Caco-2 (cell line): ENCODE measurements around the gene DPP4. TPM values are rescaled to one million over a fixed set of nuclear protein-coding genes. Genes with fewer than 3 reads are reported as not detected.

Experiments used
- BruUV-seq: library from RNA; stranded (reverse); fragments of 400-500 nt; replicated peaks from 2 replicates; lab custom pipeline; 2021; lab: Mats Ljungman, UMichigan
- CTCF ChIA-PET: fragments of 300-600 bp; sonication (Branson Sonifier 250); formaldehyde crosslinking; loops from one replicate; lab custom pipeline; 2022; ENCODE audit warnings: antibody characterized with exemption; lab: Charles Lee
- POLR2A ChIA-PET: fragments of 300-600 bp; sonication (Branson Sonifier 250); formaldehyde crosslinking; loops from one replicate; lab custom pipeline; 2022; ENCODE audit warnings: antibody characterized with exemption; lab: Charles Lee
- DNase-seq, 2 experiments: peaks; one replicate each; pipeline versions ENCODE4 v3.0.0 to v3.0.0-alpha.2; 2020 to 2022
- H3K27me3 ChIP-seq: replicated peaks from 2 replicates; pipeline ENCODE4 v1.6.0; 2011; ENCODE audit warnings: low read length; ENCODE audit not compliant: control insufficient read depth, insufficient read depth
- H3K36me3 ChIP-seq: 2 replicates; pipeline ENCODE4 v1.5.1; 2011; ENCODE audit warnings: low read length; ENCODE audit not compliant: control insufficient read depth, insufficient read depth
- H3K4me1 ChIP-seq: fragments of 250-450 bp; sonication (Bioruptor Pico); 2 replicates; pipeline ENCODE4 v1.5.1; 2020; ENCODE audit warnings: mild to moderate bottlenecking
- H3K4me3 ChIP-seq: 2 replicates; pipeline ENCODE4 v1.5.1; 2011; ENCODE audit warnings: low read depth, mild to moderate bottlenecking, control low read depth, low read length
- H3K9me3 ChIP-seq: fragments of 250-450 bp; sonication (Bioruptor Pico); 2 replicates; pipeline ENCODE4 v1.5.1; 2020; ENCODE audit warnings: mild to moderate bottlenecking, moderate library complexity
- H3K27ac Mint-ChIP-seq: one replicate; pipeline ENCODE4 v1.8.0; 2022; ENCODE audit warnings: mixed read lengths; ENCODE audit not compliant: unreplicated experiment
- H3K27me3 Mint-ChIP-seq: one replicate; pipeline ENCODE4 v1.8.0; 2022; ENCODE audit warnings: mixed read lengths; ENCODE audit not compliant: insufficient read depth, unreplicated experiment
- H3K36me3 Mint-ChIP-seq: one replicate; pipeline ENCODE4 v1.8.0; 2022; ENCODE audit warnings: mild to moderate bottlenecking, mixed read lengths; ENCODE audit not compliant: insufficient read depth, unreplicated experiment
- H3K4me1 Mint-ChIP-seq: one replicate; pipeline ENCODE4 v1.8.0; 2022; ENCODE audit warnings: low read depth, mixed read lengths; ENCODE audit not compliant: unreplicated experiment
- H3K4me3 Mint-ChIP-seq: one replicate; pipeline ENCODE4 v1.8.0; 2022; ENCODE audit warnings: mild to moderate bottlenecking, moderate library complexity, mixed read lengths; ENCODE audit not compliant: unreplicated experiment
- H3K9me3 Mint-ChIP-seq: one replicate; pipeline ENCODE4 v1.8.0; 2022; ENCODE audit warnings: mixed read lengths; ENCODE audit not compliant: unreplicated experiment
- CTCF ChIP-seq, 2 experiments: fragments of 200-600 bp in 1 of 2; IDR thresholded peaks; 1 replicate in 1 of 2; 2 replicates in 1 of 2; pipeline versions ENCODE4 v1.5.1 to v1.8.0; 2011 to 2022; ENCODE audit warnings: antibody characterized with exemption in 1 of 2, control low read depth in 1 of 2, inconsistent platforms in 1 of 2, low read depth in 1 of 2, low read length in 1 of 2, mild to moderate bottlenecking in 1 of 2, moderate library complexity in 1 of 2; ENCODE audit not compliant: insufficient read depth in 1 of 2, severe bottlenecking in 1 of 2, unreplicated experiment in 1 of 2
- intact Hi-C: fragments of 100-400 bp; cut with micrococcal nuclease; formaldehyde crosslinking; loops from one replicate; pipeline ENCODE4 v1.10.0; 2022; ENCODE audit not compliant: unreplicated experiment
- total RNA-seq: library from RNA; stranded (reverse); gene quantifications from 2 replicates; pipeline ENCODE4 v1.2.3, GENCODE V29; 2022

DPP4 gene
- total RNA-seq, 1 experiment from 2014 or later = 190 TPM

- intact Hi-C loops = loop anchor here (2.0 kb wide), 2 partner anchors 45 to 79 kb away; no protein-coding TSS in a partner anchor
- H3K27me3 ChIP-seq = no peaks in the 10 kb centered on the region
- peaks cover 48% of the 10 kb centered on the region for H3K4me1 Mint-ChIP-seq
- H3K4me3 ChIP-seq = no peak overlapping the region
- 0 out of 2 replicates have a peak, but pooled peaks cover 3% of the 10 kb centered on the region for H3K9me3 ChIP-seq
- BruUV-seq = no TSS peak
- no peak for DNase-seq
- peak overlapping the region; percentile 11 for H3K27ac Mint-ChIP-seq
- no peak for TF ChIP-seq CTCF (IDR thresholded peaks at IDR 0.05; ENCODE audit: insufficient read depth in 1 of 2, low read depth in 1 of 2, low read length in 1 of 2, severe bottlenecking in 1 of 2, unreplicated experiment in 1 of 2)
- ChIA-PET POLR2A (no interaction called here), CTCF (no interaction called here)
- no peaks in the 10 kb centered on the region for H3K27me3 Mint-ChIP-seq
- H3K36me3 Mint-ChIP-seq = no peaks in the 10 kb centered on the region
- no peaks in the 10 kb centered on the region for H3K36me3 ChIP-seq
- H3K9me3 Mint-ChIP-seq = no peaks in the 10 kb centered on the region
- peaks cover 61% of the 10 kb centered on the region for H3K4me1 ChIP-seq
- H3K4me3 Mint-ChIP-seq = no peak overlapping the region
Measured at GRCh38 chr2:162090109-162090508, 16.1 kb upstream of the DPP4 start.

- ChIA-PET POLR2A (no interaction called here), CTCF (no interaction called here)
- no peak for TF ChIP-seq CTCF (IDR thresholded peaks at IDR 0.05; ENCODE audit: insufficient read depth in 1 of 2, low read depth in 1 of 2, low read length in 1 of 2, severe bottlenecking in 1 of 2, unreplicated experiment in 1 of 2)
- Mint-ChIP-seq H3K9me3 (no peaks in the 10 kb centered on the region), H3K4me3 (no peak overlapping the region), H3K4me1 (peaks cover 44% of the 10 kb centered on the region), H3K27me3 (no peaks in the 10 kb centered on the region), H3K27ac (no peak overlapping the region), H3K36me3 (no peaks in the 10 kb centered on the region)
- Histone ChIP-seq H3K36me3 (no peaks in the 10 kb centered on the region), H3K9me3 (0 out of 2 replicates have a peak, but pooled peaks cover 3% of the 10 kb centered on the region), H3K4me3 (no peak overlapping the region), H3K4me1 (peaks cover 68% of the 10 kb centered on the region), H3K27me3 (no peaks in the 10 kb centered on the region)
- DNase-seq = no peak
- intact Hi-C loops = no loop called here
- no TSS peak for BruUV-seq
Measured at GRCh38 chr2:162086904-162087303, 12.9 kb upstream of the DPP4 start.

GRCh38 chr2:162085090-162085891 is 11.3 kb upstream of the DPP4 start:
- H3K4me3 Mint-ChIP-seq = no peak overlapping the region
- Histone ChIP-seq H3K36me3 (no peaks in the 10 kb centered on the region), H3K4me1 (peaks cover 52% of the 10 kb centered on the region), H3K9me3 (peaks cover 4% of the 10 kb centered on the region; the same call in 1 of the 2 replicates), H3K27me3 (no peaks in the 10 kb centered on the region), H3K4me3 (no peak overlapping the region)
- no peaks in the 10 kb centered on the region for H3K36me3 Mint-ChIP-seq
- peak overlapping the region; percentile 6 for H3K27ac Mint-ChIP-seq
- BruUV-seq = no TSS peak
- intact Hi-C loops = no loop called here
- peaks cover 29% of the 10 kb centered on the region for H3K4me1 Mint-ChIP-seq
- TF ChIP-seq CTCF (IDR thresholded peaks at IDR 0.05; ENCODE audit: insufficient read depth in 1 of 2, low read depth in 1 of 2, low read length in 1 of 2, severe bottlenecking in 1 of 2, unreplicated experiment in 1 of 2) = no peak
- ChIA-PET CTCF (no interaction called here), POLR2A (no interaction called here)
- H3K9me3 Mint-ChIP-seq = no peaks in the 10 kb centered on the region
- no peak for DNase-seq
- no peaks in the 10 kb centered on the region for H3K27me3 Mint-ChIP-seq
